Upper lobe of left lung (tissue), 6 donors: ENCODE measurements around the gene NOS1. TPM values are rescaled to one million over a fixed set of nuclear protein-coding genes. Genes with fewer than 3 reads are reported as not detected.

ENCODE experiments used
- ATAC-seq, 2 donors: fragments of 200-7000 bp; cut with Tn5 transposase; one replicate each; pipeline ENCODE4 v1.9.1; 2022; ENCODE audit warnings: mild to moderate bottlenecking in 2 of 2, moderate library complexity in 2 of 2; ENCODE audit not compliant: low FRiP score in 2 of 2
- DNase-seq, 2 donors: peaks; one replicate each; pipeline ENCODE4 v3.0.0-alpha.2; 2019 to 2020
- H3K27ac ChIP-seq, 4 donors: fragments of 200-600 bp; sonication (generic); one replicate each; pipeline ENCODE4 v1.5.1; 2016 to 2019
- H3K27me3 ChIP-seq, 4 donors: fragments of 200-600 bp; sonication (generic); one replicate each; pipeline ENCODE4 v1.5.1; 2017 to 2019
- H3K36me3 ChIP-seq, 4 donors: fragments of 200-600 bp; sonication (generic); one replicate each; pipeline ENCODE4 v1.5.1; 2016 to 2019
- H3K4me1 ChIP-seq, 4 donors: fragments of 200-600 bp; sonication (generic); one replicate each; pipeline ENCODE4 v1.5.1; 2018 to 2019
- H3K4me3 ChIP-seq, 4 donors: fragments of 200-600 bp; sonication (generic); one replicate each; pipeline ENCODE4 v1.5.1; 2017 to 2019; ENCODE audit warnings: mild to moderate bottlenecking in 2 of 4, moderate library complexity in 1 of 4
- H3K9me3 ChIP-seq, 4 donors: fragments of 200-600 bp; sonication (generic); one replicate each; pipeline ENCODE4 v1.5.1; 2018 to 2019
- CTCF ChIP-seq, 6 experiments: fragments of 450-650 bp in 4 of 6; fragments of 200-600 bp in 2 of 6; sonication (generic) in 2 of 6; IDR thresholded peaks; one replicate each; pipeline ENCODE4 v1.5.1; 2016 to 2019; ENCODE audit warnings: antibody characterized with exemption in 6 of 6
- EP300 ChIP-seq, 4 donors: sonication (generic); formaldehyde crosslinking; IDR thresholded peaks; one replicate each; pipeline ENCODE4 v1.5.1; 2017; ENCODE audit warnings: antibody characterized with exemption in 4 of 4, control low read depth in 2 of 4
- POLR2A ChIP-seq, 4 donors: fragments of 450-650 bp; IDR thresholded peaks; one replicate each; pipeline ENCODE4 v1.5.1; 2016 to 2017; ENCODE audit warnings: antibody characterized with exemption in 4 of 4, mild to moderate bottlenecking in 2 of 4
- POLR2AphosphoS5 ChIP-seq, 2 donors: sonication (generic); formaldehyde crosslinking; IDR thresholded peaks; one replicate each; pipeline ENCODE4 v1.5.1; 2017; ENCODE audit warnings: antibody characterized with exemption in 2 of 2
- WGBS, 2 donors: methylation state at CpG; one replicate each; pipeline ENCODE4 v1.1.5; 2017 to 2018; 5-methylcytosine and 5-hydroxymethylcytosine counted together
- total RNA-seq, 6 donors: library from RNA; depleted of rRNA in 4 of 6; stranded (reverse); fragments of >200 nt in 4 of 6; gene quantifications; one replicate each; pipeline versions ENCODE4 v1.1.0 to v1.2.1, GENCODE V29; 2016 to 2021
- donor health status: DM: no; HTN: no; CAD: no; lungs with moderate emphysema.
- donor health status: DM: no; HTN: yes; CAD: no; lungs with severe emphysema.

NOS1 gene
- total RNA-seq, 6 donors from 2014 or later = 0.39 to 4.4 (median 2.4) TPM

- Histone ChIP-seq H3K36me3 (no peaks in the 10 kb centered on the region), H3K4me1 (no peaks in the 10 kb centered on the region), H3K27ac (no peak overlapping the region), H3K9me3 (no peaks in the 10 kb centered on the region), H3K27me3 (no peaks in the 10 kb centered on the region), H3K4me3 (no peak overlapping the region)
- WGBS, 2 donors = 92 to 94% methylated on average over 1 of the region's 1 CpG
- TF ChIP-seq POLR2A (IDR thresholded peaks at IDR 0.05) = no peak
- TF ChIP-seq CTCF (IDR thresholded peaks at IDR 0.05) = no peak
- TF ChIP-seq EP300 (IDR thresholded peaks at IDR 0.05) = no peak
- TF ChIP-seq POLR2AphosphoS5 (IDR thresholded peaks at IDR 0.05) = no peak
- no peak for DNase-seq
- ATAC-seq = no peak
Observed at GRCh38 chr12:117394491-117394890, 33.1 kb upstream of the NOS1 start.

GRCh38 chr12:117393656-117394055 is 32.2 kb upstream of the NOS1 start:
- H3K9me3 ChIP-seq = no peaks in the 10 kb centered on the region
- 91% methylated on average over 7 of the region's 7 CpGs for WGBS, 2 donors
- H3K27ac ChIP-seq = no peak overlapping the region
- H3K4me3 ChIP-seq = no peak overlapping the region
- ATAC-seq (no peak), DNase-seq (no peak)
- no peaks in the 10 kb centered on the region for H3K36me3 ChIP-seq
- no peaks in the 10 kb centered on the region for H3K4me1 ChIP-seq
- no peaks in the 10 kb centered on the region for H3K27me3 ChIP-seq
- TF ChIP-seq POLR2AphosphoS5 (IDR thresholded peaks at IDR 0.05) (no peak), POLR2A (IDR thresholded peaks at IDR 0.05) (no peak), CTCF (IDR thresholded peaks at IDR 0.05) (no peak), EP300 (IDR thresholded peaks at IDR 0.05) (no peak)

GRCh38 chr12:117390866-117391265 is 29.4 kb upstream of the NOS1 start:
- no peak for TF ChIP-seq POLR2A (IDR thresholded peaks at IDR 0.05)
- no peak for TF ChIP-seq CTCF (IDR thresholded peaks at IDR 0.05)
- no peak for TF ChIP-seq EP300 (IDR thresholded peaks at IDR 0.05)
- no peak for TF ChIP-seq POLR2AphosphoS5 (IDR thresholded peaks at IDR 0.05)
- DNase-seq (no peak), ATAC-seq (no peak)

GRCh38 chr12:117388951-117389446 is 27.6 kb upstream of the NOS1 start:
- no peaks in the 10 kb centered on the region for H3K9me3 ChIP-seq
- ATAC-seq = no peak
- no peak overlapping the region for H3K4me3 ChIP-seq
- 82% methylated on average over 9 of the region's 9 CpGs for WGBS, 2 donors
- peak in 1 of 2 donors; percentile 15 for DNase-seq
- no peak for TF ChIP-seq CTCF (IDR thresholded peaks at IDR 0.05)
- no peak for TF ChIP-seq POLR2AphosphoS5 (IDR thresholded peaks at IDR 0.05)
- TF ChIP-seq EP300 (IDR thresholded peaks at IDR 0.05) = no peak
- TF ChIP-seq POLR2A (IDR thresholded peaks at IDR 0.05) = no peak
- H3K27ac ChIP-seq = no peak overlapping the region
- no peaks in the 10 kb centered on the region for H3K36me3 ChIP-seq
- H3K27me3 ChIP-seq = no peaks in the 10 kb centered on the region
- no peaks in the 10 kb centered on the region for H3K4me1 ChIP-seq

More at GRCh38 chr12:117390866-117391265, 29.4 kb upstream of the NOS1 start:
- Histone ChIP-seq H3K27me3 (no peaks in the 10 kb centered on the region), H3K36me3 (no peaks in the 10 kb centered on the region), H3K4me3 (no peak overlapping the region), H3K4me1 (no peaks in the 10 kb centered on the region), H3K27ac (no peak overlapping the region), H3K9me3 (no peaks in the 10 kb centered on the region)
- 95% methylated on average over 5 of the region's 5 CpGs for WGBS, 2 donors

GRCh38 chr12:117387832-117388231 is 26.4 kb upstream of the NOS1 start:
- no peak overlapping the region for H3K4me3 ChIP-seq
- no peaks in the 10 kb centered on the region for H3K9me3 ChIP-seq
- 66 to 76% methylated on average over 5 to 8 of the region's 8 CpGs for WGBS, 2 donors
- DNase-seq (peak in 1 of 2 donors; percentile 25), ATAC-seq (no peak)
- no peak overlapping the region for H3K27ac ChIP-seq
- no peaks in the 10 kb centered on the region for H3K36me3 ChIP-seq
- no peaks in the 10 kb centered on the region for H3K4me1 ChIP-seq
- TF ChIP-seq CTCF (IDR thresholded peaks at IDR 0.05) = no peak
- no peak for TF ChIP-seq POLR2AphosphoS5 (IDR thresholded peaks at IDR 0.05)
- TF ChIP-seq EP300 (IDR thresholded peaks at IDR 0.05) = no peak
- TF ChIP-seq POLR2A (IDR thresholded peaks at IDR 0.05) = no peak
- no peaks in the 10 kb centered on the region for H3K27me3 ChIP-seq
